ENCODE data around the gene SEC24D.
A peak's percentile ranks its signal among the peaks of the same experiment; 100 is the strongest.

The SEC24D gene

DNA sequence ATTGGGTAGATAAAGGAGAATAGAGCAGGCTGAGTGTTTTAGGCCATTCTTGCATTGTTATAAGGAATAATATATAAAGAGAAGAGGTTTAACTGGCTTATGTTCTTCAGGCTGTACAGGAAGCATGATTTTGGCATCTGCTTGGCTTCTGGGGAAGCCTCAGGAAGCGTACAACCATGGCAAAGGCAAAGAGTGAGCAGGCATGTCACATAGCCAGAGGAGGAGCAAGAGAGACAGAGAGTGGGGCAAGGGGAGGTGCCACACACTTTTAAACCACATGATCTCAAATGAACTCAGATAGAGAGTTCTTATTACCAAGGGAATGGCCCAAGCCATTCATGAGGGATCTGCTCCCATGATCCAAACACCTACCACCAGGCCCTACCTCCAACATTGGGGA lies 155.1 kb downstream of the SEC24D start:
- Histone ChIP-seq H3K27ac (no peak overlapping the region), H3K36me3 (replicated peaks) (no peaks in the 10 kb centered on the region), H3K27me3 (replicated peaks) (no peaks in the 10 kb centered on the region), H3K4me3 (ENCODE audit: low read depth, low read length) (no peak overlapping the region)
- TF ChIP-seq, protein P1, sequence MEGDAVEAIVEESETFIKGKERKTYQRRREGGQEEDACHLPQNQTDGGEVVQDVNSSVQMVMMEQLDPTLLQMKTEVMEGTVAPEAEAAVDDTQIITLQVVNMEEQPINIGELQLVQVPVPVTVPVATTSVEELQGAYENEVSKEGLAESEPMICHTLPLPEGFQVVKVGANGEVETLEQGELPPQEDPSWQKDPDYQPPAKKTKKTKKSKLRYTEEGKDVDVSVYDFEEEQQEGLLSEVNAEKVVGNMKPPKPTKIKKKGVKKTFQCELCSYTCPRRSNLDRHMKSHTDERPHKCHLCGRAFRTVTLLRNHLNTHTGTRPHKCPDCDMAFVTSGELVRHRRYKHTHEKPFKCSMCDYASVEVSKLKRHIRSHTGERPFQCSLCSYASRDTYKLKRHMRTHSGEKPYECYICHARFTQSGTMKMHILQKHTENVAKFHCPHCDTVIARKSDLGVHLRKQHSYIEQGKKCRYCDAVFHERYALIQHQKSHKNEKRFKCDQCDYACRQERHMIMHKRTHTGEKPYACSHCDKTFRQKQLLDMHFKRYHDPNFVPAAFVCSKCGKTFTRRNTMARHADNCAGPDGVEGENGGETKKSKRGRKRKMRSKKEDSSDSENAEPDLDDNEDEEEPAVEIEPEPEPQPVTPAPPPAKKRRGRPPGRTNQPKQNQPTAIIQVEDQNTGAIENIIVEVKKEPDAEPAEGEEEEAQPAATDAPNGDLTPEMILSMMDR (IDR thresholded peaks at IDR 0.05; ENCODE audit: low read depth, low read length, missing control alignments): no peak
- in situ Hi-C loops (cut with HindIII; ENCODE audit: low pct_ligation_motif_present, low sequenced_read_pairs): no loop called here
- no peak for DNase-seq

DNA sequence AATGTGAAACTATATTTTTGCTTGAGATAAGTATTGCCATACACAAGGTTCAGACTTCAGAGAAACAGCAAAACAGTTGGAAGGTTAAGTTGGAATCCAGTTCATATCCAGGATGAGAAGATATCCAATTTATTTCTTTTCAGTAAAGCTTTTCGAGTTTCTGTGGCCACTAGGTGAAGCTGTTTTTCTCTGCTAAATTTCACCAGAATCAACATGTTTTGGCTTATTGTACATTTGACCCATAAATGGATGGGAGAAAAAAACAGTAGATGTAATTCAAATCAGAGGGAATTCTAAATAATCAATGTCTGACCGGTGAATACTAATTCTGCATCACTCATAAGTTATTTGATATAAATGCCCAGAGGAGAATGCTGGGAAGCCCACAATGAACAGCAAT lies 159.8 kb downstream of the SEC24D start:
- H3K4me3 ChIP-seq (ENCODE audit: low read depth, low read length): no peak overlapping the region
- TF ChIP-seq, protein P1 (IDR thresholded peaks at IDR 0.05; ENCODE audit: low read depth, low read length, missing control alignments): peak; percentile 21
- in situ Hi-C loops (cut with HindIII; ENCODE audit: low pct_ligation_motif_present, low sequenced_read_pairs): no loop called here
- no peaks in the 10 kb centered on the region for H3K27me3 ChIP-seq (replicated peaks)
- no peak for DNase-seq
- no peak overlapping the region for H3K27ac ChIP-seq
- no peaks in the 10 kb centered on the region for H3K36me3 ChIP-seq (replicated peaks)

Data from brain microvascular endothelial cell (primary cell).